Nephron (organoid): ENCODE data around the gene KAZALD1.

Experiments used
- H3K27ac Mint-ChIP-seq, 3 experiments: 2 replicates each; pipeline ENCODE4 v1.8.0; 2020; ENCODE audit warnings: mixed read lengths in 3 of 3, mild to moderate bottlenecking in 2 of 3, moderate library complexity in 1 of 3
- H3K27me3 Mint-ChIP-seq: 2 replicates; pipeline ENCODE4 v1.8.0; 2021; ENCODE audit warnings: low read depth, mild to moderate bottlenecking, moderate library complexity, mixed read lengths
- H3K36me3 Mint-ChIP-seq: 2 replicates; pipeline ENCODE4 v1.8.0; 2020; ENCODE audit warnings: low read depth, mixed read lengths
- H3K4me1 Mint-ChIP-seq: 2 replicates; pipeline ENCODE4 v1.8.0; 2020; ENCODE audit warnings: mixed read lengths
- H3K4me3 Mint-ChIP-seq, 3 experiments: 2 replicates each; pipeline ENCODE4 v1.8.0; 2020; ENCODE audit warnings: mild to moderate bottlenecking in 3 of 3, mixed read lengths in 3 of 3, moderate library complexity in 2 of 3
- H3K9me3 Mint-ChIP-seq: 2 replicates; pipeline ENCODE4 v1.8.0; 2020; ENCODE audit warnings: mixed read lengths
- TF ChIP-seq, protein P1 (sequence below), 3 experiments: fragments of 200-600 bp; sonication (generic); IDR thresholded peaks; one replicate each; pipeline ENCODE4 v1.5.0; 2021; ENCODE audit warnings: antibody characterized with exemption in 3 of 3; ENCODE audit not compliant: unreplicated experiment in 3 of 3

KAZALD1 gene

GRCh38 chr10:101090597-101090996 lies 28.8 kb downstream of the KAZALD1 start:
- Mint-ChIP-seq H3K9me3 (no peaks in the 10 kb centered on the region), H3K4me3 (no peak overlapping the region), H3K36me3 (no peaks in the 10 kb centered on the region), H3K27ac (no peak overlapping the region), H3K27me3 (peaks cover 79% of the 10 kb centered on the region), H3K4me1 (peaks cover 34% of the 10 kb centered on the region)
- TF ChIP-seq, protein P1, sequence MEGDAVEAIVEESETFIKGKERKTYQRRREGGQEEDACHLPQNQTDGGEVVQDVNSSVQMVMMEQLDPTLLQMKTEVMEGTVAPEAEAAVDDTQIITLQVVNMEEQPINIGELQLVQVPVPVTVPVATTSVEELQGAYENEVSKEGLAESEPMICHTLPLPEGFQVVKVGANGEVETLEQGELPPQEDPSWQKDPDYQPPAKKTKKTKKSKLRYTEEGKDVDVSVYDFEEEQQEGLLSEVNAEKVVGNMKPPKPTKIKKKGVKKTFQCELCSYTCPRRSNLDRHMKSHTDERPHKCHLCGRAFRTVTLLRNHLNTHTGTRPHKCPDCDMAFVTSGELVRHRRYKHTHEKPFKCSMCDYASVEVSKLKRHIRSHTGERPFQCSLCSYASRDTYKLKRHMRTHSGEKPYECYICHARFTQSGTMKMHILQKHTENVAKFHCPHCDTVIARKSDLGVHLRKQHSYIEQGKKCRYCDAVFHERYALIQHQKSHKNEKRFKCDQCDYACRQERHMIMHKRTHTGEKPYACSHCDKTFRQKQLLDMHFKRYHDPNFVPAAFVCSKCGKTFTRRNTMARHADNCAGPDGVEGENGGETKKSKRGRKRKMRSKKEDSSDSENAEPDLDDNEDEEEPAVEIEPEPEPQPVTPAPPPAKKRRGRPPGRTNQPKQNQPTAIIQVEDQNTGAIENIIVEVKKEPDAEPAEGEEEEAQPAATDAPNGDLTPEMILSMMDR (IDR thresholded peaks at IDR 0.05; ENCODE audit: unreplicated experiment in 3 of 3): no peak

DNA sequence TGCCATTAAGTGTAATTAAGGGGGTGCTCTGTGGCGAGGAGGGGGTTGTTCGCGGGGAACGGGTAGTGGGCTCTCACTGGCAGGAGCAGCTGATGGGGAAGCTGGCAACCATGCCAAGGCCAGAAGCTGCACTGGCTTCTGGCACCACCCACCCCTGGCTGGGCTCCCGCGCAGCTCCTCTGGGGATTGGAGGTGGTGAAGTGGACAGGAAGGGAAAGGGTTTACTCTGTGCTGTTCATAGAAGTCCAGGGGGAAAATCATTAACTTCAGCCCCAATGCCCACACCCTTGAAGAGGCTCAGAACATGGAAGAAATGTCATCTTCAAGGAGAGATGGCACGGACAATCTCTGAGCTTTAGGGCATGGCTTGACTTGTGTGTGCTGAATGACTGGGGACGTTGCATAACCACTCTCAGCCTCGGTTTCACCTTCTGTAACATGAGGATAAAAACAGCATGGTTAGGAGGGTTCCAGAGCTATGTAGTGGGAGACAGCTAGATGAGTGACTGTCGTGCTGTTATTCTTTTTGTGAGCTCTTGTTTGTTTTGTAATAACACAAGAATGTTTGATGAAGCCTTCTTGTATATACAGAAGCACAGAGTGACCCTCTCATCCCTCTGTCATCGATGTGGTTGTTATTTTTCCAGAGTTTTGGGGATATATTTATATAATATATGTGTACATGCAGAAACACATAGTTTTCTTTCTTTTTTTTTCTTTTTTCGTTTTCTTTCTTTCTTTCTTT lies 29.9 kb downstream of the KAZALD1 start:
- TF ChIP-seq, protein P1 (IDR thresholded peaks at IDR 0.05; ENCODE audit: unreplicated experiment in 3 of 3): no peak
- H3K27me3 Mint-ChIP-seq: peaks cover 72% of the 10 kb centered on the region
- H3K27ac Mint-ChIP-seq: no peak overlapping the region
- H3K4me3 Mint-ChIP-seq: peak overlapping the region in 1 of 3 experiments; percentile 5
- no peaks in the 10 kb centered on the region for H3K9me3 Mint-ChIP-seq
- H3K4me1 Mint-ChIP-seq: peaks cover 35% of the 10 kb centered on the region
- no peaks in the 10 kb centered on the region for H3K36me3 Mint-ChIP-seq

DNA sequence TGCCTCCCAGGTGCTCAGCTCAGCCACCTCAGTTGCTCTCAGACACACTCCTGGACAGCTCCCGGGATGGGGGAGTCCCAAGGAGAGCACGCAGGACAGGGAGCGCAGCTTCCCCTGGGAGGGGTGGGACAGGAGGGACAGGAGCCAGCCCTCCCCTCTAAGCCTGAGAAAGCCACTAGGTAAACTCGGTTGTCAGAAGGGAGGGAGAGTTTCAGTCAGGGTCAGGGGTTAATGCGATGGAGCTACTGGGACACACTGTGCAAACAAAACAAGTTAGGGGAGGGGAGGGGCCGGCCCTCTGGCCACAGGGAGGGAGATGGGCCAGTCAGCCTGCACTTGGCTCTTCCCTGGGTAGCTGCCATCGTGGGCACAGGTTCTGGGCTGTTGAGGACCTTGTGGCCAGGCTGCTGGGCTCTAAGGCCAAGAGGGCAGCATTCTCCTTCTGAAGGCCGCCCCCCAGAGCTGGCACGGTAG lies 31.1 kb downstream of the KAZALD1 start:
- Mint-ChIP-seq H3K27me3 (peaks cover 72% of the 10 kb centered on the region), H3K27ac (no peak overlapping the region), H3K4me3 (peak overlapping the region in 1 of 3 experiments; percentile 17), H3K9me3 (no peaks in the 10 kb centered on the region), H3K4me1 (peaks cover 35% of the 10 kb centered on the region), H3K36me3 (no peaks in the 10 kb centered on the region)
- TF ChIP-seq, protein P1 (IDR thresholded peaks at IDR 0.05; ENCODE audit: unreplicated experiment in 3 of 3): no peak

GRCh38 chr10:101094121-101094879 lies 32.5 kb downstream of the KAZALD1 start:
- H3K4me1 Mint-ChIP-seq: peaks cover 35% of the 10 kb centered on the region
- H3K36me3 Mint-ChIP-seq: no peaks in the 10 kb centered on the region
- no peaks in the 10 kb centered on the region for H3K9me3 Mint-ChIP-seq
- peak overlapping the region; percentile 8 to 93 (median 89) for H3K27ac Mint-ChIP-seq
- H3K4me3 Mint-ChIP-seq: peak overlapping the region in 2 of 3 experiments; percentile 7 to 30
- TF ChIP-seq, protein P1 (IDR thresholded peaks at IDR 0.05; ENCODE audit: unreplicated experiment in 3 of 3): no peak
- H3K27me3 Mint-ChIP-seq: peaks cover 68% of the 10 kb centered on the region

GRCh38 chr10:101095004-101095403 lies 33.2 kb downstream of the KAZALD1 start:
- Mint-ChIP-seq H3K36me3 (no peaks in the 10 kb centered on the region), H3K27me3 (peaks cover 71% of the 10 kb centered on the region), H3K4me1 (peaks cover 35% of the 10 kb centered on the region), H3K27ac (peak overlapping the region in 1 of 3 experiments; percentile 93), H3K4me3 (peak overlapping the region in 2 of 3 experiments; percentile 52 to 53), H3K9me3 (peaks cover 6% of the 10 kb centered on the region)
- TF ChIP-seq, protein P1 (IDR thresholded peaks at IDR 0.05; ENCODE audit: unreplicated experiment in 3 of 3): no peak
